GM21423 (cell line): ENCODE results near the gene TBX3.
"Not testable (repeated sequence)": the region's sequence is repeated elsewhere in the genome, so short reads cannot be mapped to it uniquely, and the experiment has no call there.

ENCODE experiments used
- ATAC-seq: cut with Tn5 transposase; IDR thresholded peaks from one replicate; pipeline ENCODE4 v1.9.1; 2021; ENCODE audit warnings: mild to moderate bottlenecking, moderate library complexity; ENCODE audit not compliant: unreplicated experiment

TBX3 gene

GRCh38 chr12:114684098-114684869 lies at the start of gene TBX3:
Gene TBX3, minus strand, starts transcription at chr12:114684175. Its CDS starts 975 bp downstream, at chr12:114683200.
- no peak for ATAC-seq

DNA sequence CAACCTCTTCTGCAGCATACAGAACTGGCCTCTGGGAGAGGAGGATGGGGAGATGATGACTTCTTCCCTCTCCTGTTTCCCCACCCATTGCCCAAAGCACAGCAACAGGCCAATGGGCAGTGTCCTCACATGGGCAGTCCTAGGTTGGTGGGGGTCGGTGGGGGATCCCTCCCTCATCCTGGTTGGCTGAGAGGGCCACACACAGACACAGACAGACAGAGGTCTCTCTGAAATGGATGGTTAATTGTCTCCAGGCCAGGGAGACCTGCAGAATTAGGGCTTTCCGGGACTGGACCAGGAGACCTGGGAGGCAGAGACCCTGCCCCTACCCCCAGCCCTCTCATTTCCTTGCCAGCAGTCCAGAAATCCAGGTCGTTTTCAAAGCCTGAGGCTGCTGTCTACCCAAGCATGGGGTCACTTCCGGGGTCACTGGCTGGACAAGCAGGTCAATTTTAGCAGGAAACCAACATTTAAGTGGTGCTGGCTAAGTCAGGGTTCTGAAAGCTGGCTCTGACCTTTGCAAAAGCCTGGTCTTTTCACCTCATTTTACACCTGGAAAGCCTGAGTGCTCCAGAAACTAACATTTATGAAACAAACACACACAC lies 48.6 kb upstream of the TBX3 start:
- no peak for ATAC-seq

GRCh38 chr12:114729731-114730130 lies 45.8 kb upstream of the TBX3 start:
- ATAC-seq = no peak

- no peak for ATAC-seq
These were observed 42.2 kb upstream of the TBX3 start for GRCh38 chr12:114726092-114726710.

- ATAC-seq = not testable (repeated sequence)
These were observed 38.2 kb upstream of the TBX3 start for GRCh38 chr12:114722176-114722575.

DNA sequence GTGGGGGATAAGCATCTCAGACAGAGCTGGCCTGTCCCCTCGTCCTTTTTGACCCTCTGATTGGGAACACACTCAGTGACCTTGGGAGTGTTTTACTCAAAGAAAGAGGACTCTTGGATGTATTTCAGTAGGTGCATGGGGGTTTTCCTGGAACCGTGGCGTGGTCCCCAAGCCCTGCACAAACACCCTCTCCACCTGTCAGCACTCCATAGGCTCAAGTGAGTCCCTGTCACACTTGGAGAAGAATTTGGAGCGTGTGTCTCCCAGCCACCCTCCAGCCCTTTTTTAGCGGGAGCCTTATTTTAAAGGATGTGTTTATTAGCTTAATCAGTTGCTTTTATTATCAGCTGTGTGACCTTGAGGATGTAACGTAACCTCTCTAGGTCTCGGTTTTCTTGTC lies 37.3 kb upstream of the TBX3 start:
- ATAC-seq = no peak

- no peak for ATAC-seq
These were observed 29.7 kb upstream of the TBX3 start for GRCh38 chr12:114713466-114714215.

- ATAC-seq = no peak
These were observed 27.7 kb upstream of the TBX3 start for GRCh38 chr12:114711689-114712152.

- ATAC-seq = no peak
These were observed 26.2 kb upstream of the TBX3 start for GRCh38 chr12:114710151-114710550.

GRCh38 chr12:114709112-114709511 lies 25.1 kb upstream of the TBX3 start:
- no peak for ATAC-seq

- not testable (repeated sequence) for ATAC-seq
These were observed 24.6 kb upstream of the TBX3 start for GRCh38 chr12:114708598-114708997.

DNA sequence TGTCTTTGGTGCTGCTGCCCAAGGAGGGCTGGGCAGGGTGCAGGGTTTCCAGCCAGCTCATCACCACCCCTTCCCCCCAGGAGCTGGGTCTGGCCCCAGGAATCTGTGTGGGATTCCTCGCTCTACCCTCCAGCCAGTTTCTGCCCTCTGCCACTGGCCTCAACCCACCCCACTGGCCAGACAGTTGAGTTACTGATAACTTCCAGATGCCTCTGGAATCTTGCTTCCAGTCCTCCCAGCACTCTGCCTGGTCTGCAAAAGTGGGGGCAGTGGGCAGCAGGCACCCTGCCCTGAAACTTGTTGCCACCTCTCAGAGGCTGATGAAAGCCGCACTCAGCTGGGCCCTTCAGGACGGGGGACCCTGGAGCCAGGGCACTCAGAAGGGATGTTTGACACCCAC lies 20.1 kb upstream of the TBX3 start:
- ATAC-seq = no peak

DNA sequence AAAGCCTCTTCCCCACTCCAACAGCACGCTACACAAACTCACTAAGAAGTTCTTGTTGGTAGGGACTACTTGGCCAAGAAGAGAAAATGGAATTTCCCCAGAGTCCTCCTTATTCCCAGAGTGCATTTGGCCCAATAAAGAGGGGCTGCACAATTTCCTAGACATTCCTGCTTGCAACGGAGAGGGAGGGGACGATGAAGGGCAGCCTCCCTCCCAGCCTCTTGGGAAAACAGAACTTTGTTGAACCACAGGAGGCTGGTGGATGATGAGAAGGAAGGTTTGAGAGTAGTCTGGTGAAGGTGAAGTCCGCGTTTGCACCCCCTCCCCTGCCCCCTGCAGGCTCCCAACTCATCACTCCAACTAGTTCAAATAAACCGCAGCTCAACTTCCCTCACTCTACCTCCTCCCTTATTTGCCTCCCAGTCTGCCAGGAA lies 19.1 kb upstream of the TBX3 start:
- ATAC-seq = no peak

DNA sequence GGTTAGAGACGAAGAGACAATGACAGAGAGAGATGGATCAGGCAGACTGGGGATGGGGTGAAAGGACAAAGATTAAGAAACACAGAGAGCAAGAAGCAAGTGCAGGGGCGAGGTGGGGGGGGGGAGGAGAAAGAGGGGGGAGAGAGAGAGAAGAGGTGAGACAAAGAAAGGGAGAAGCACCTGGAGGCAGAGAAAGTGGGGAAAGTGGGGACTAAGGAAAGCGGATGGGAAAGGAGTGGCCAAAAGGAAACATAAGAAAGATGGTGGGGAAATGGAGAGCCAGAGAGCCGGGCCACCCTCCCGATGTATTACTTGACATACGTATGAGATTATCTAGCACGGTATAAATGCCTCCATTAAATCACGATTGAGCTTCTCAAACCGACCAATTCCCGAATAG lies 18.5 kb upstream of the TBX3 start:
- no peak for ATAC-seq

DNA sequence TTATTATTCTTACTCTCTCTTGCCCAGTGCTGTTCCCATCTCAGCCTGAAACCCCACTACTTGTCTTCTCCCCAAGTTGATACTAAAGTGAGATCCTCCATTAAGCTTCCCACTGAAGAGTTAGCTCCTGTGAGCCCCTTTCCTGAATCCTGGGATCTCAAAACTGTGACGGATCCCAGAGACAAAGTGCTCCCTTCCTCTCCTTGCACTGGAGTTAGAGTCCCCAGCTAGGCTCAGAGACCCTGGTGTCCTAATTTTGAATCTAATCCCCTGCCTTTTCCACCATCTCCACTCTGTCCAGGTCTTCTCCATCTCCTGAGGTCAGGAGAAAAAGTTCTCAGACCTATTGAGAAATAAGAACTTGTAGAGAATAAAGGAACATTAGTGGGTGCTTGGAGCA lies 17.6 kb upstream of the TBX3 start:
- no peak for ATAC-seq

- ATAC-seq = no peak
These were observed 17.1 kb upstream of the TBX3 start for GRCh38 chr12:114701104-114701414.

- ATAC-seq = no peak
These were observed 16.6 kb upstream of the TBX3 start for GRCh38 chr12:114700392-114701103.

GRCh38 chr12:114698566-114699163 lies 14.7 kb upstream of the TBX3 start:
- ATAC-seq = no peak

- ATAC-seq = no peak
These were observed 14.0 kb upstream of the TBX3 start for GRCh38 chr12:114697741-114698565.
